ENCODE results near the gene TSNAX.

TSNAX gene

DNA sequence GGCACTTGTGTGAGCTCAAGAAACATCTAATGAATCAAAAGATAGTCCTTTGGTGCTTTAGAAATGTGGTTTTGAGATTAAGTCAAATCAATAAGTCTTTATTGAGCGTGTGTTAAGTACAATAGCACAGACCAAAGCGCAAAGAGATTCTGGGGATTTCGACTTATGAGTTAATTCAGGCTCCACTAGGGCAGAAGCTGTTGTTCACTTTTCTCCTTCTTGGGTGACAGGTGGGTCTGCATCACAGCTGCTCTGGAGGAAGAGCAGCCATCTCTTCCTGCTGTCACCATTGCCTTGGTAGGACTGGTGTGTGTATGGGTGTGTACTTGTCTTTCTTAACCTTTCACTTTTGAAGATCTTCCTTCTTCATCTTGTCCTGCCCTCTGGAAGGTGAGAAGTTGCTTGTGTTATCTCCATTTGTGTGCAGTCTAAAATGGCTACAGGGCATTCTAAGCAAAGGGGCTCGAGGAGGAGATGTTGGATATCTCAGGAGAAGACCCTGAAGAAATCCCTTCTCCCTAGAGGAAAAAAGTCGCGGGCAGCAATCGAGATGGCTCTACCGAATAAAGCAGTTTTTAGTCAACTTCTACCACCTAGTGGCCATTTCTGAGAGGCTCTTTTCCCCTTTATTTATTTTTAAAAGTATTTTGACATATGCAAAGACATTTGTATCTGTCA is 75.3 kb downstream of the TSNAX start:
- DNase-seq: peak; percentile 63

DNA sequence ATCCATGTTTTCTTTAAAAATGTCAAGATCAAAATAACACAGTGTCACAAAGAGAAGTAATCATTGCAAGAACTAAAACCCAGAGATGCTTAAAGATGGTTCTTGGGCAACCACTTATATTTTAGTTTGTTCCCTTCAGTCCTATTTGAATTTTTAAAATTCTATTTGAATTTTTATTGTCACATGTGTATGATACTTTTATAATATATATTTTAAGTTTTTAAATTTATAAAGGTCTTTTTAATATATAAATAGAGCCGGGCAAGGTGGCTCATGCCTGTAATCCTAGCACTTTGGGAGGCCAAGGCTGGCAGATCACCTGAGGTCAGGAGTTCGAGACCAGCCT is 75.8 kb downstream of the TSNAX start:
- DNase-seq: no peak

DNA sequence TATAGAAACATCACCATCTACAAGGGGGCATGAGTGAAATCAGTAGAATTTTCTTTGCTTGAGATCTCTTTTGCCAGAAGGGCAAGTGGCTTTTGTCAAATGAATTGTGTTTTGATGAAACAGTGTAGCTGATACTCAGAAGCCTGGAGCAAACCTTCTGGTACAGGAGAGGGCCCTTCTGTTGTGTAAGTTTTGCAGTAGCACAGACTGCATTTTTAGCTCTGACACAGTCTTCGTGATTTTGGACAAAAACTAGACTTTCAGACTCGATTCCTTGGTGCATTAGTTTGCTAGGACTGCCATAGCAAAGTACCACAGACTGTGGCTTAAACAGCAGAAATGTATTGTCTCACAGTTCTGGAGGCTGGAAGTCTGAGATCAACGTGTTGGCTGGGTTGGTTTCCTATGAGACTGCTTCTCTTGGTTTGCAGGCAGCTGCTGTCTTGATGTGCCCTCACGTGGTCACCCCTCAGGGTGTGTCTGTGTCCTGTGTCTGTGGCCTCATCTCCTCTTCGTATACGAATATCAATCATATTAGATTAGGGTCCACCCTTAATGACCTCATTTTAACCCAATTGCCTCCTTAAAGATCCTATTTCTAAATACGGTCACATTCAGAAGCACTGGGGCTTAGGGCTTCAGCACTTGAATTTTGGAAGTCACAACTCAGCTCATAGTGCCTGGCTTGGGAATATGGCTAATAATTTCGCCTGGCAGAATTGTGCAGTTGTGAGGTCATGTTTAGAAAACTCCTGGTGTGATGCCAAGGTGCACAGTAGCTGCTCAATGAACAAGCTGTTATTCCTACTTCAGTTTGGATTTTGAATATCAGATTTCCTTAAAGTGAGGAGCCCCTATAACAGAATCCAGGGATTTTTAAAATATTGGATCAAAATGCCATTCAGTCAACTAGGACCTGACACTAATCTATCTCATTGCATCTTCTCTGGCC is 77.0 kb downstream of the TSNAX start:
- DNase-seq: no peak

DNA sequence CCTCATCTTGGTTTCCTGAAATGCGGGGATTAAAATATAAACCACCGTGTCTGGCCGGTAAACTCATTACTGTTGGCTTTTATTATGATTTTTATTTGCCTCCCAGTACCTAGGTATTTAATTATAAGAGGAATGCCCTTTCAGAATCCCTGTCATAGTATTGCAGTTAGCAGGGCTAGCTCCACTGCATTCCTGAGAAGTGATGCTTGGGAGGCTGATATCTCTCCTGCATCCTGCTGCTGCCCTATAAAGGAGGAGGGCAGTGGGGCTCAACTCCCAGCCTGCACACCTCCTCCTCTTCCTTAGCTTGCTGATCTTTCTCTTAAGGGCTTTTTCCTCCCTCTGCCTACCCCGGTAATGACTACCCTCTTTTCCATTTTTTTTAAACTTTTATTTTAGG is 78.2 kb downstream of the TSNAX start:
- no peak for DNase-seq

DNA sequence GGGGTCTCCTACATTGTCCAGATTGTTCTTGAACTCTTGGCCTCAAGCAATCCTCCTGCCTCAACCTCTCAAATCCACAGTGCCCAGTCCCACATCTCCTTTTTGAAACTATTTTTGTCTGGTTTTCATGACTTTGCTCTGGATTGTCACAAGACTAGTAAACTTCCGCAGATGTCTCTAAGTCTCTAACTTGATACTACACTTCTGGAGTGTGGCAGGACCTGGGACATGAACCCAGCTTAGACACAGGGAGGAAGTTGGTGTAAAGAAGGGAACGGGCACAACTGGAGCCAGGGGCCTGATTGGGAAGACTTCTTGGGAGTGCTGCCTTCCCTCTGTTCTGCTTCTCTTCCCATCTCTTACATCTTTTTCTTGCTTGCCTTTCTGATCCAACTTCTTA is 81.9 kb downstream of the TSNAX start:
- no peak for DNase-seq

DNA sequence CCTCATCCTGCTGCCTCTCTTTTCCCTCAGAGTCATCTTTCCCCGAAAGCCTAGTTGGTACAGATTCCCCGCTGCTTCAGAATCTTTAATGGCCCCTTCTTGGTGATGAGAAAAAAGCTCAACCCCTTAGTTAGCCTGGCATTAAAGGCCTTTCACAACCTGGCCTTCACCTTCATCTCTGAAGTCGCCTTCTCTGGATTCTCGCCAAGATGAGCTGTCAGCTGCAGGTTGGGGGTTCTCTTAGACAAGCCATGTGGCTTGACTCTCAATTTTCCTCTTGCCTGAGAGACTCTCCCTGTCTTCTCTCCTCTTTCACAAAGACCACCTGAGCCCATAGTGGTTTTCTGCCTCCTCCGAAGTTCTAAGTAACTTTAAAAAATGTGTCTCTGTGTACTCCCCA is 82.6 kb downstream of the TSNAX start:
- DNase-seq: no peak

DNA sequence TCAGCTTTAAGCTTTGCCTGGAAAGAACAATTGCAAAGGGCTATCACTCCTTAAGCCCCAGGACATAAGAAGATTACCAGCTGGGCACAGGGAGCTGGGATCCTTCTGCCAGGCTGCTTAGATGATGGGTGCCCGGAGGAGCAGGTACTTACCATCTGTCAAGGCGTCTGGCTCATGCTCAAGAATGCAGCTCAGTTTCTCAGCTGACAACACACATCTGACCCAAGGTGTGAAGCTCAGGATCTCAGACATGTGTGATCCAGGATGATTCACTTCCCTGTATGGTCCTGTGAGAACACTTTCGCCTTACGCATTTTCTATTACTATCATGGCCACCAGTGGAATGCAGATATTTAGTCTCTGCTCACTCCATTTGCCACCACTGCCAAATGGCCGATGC is 83.4 kb downstream of the TSNAX start:
- DNase-seq: no peak

DNA sequence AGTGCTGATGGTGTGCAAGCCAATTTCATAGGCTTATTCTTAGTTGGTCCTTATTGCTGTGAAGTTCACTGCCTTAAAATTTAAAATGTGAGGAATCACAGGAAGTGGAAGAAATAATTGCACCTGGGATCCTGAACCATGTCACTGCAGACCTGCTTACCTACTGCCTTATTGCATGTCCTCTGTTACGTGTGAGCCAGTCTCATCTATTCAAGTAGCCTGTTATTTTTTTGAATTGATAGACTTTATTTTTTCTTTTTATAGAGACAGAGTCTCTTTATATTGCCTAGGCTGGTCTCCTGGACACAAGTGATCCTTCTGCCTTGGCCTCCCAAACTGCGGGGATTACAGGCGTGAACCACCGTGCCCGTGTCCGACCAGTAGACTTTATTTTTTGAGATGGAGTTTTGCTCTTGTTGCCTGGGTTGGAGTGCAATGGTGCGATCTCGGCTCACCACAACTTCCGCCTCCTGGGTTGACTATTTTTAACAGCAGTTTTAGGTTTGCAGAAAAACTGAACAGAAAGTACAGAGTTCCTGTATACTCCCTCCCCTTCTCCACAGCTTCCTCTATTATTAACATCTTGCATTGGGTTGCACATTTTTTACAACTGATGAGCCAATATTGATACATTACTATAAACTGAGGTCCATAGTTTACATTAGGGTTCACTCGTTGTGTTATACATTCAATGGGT is 84.1 kb downstream of the TSNAX start:
- no peak for DNase-seq

DNA sequence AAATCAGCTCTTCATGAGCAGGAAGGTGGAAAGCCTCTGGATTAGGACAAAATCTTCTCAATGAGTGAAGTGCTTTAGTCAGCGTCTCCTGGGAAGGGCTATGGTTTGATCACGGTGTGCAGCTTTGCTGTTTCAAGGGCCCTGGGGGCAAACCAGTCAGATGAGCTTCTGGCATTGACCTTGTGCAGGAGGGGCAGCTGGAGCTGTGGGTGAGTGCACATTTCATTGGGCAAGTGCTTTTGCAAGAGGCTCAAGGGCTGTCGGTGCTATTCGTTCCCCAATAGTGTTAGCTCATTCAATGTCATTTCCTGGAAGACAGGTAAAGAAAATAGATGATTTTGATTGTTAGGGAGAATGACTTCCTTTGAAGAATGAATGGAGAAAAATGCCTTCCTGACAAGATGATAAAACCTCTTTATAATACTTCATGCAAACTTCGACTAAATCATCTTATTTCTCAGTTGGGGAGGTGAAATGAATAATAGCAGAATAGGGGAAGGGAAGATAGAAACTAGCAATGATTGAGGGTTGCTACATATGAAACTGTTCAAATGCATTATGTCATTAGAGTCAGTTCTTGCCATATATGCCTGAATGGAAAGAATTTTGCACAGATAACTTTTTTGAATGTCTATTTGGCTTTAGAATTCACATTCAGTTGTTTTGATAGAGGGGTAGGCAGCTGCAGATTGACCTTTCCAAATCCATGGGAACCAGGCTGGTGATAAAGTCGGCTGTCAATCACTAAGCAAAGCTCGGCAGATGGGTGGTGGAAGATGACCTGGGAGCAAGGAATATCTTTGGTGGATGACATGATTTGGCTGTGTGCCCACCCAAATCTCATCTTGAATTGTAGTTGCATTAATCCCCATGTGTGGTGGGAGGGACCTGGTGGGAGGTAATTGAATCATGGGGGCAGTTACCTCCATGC is 85.2 kb downstream of the TSNAX start:
- no peak for DNase-seq

Data from NCI-H774 (cell line).